Jurkat, Clone E6-1 (cell line): Measurements from ENCODE around the gene SRP68.
"Not testable (repeated sequence)": the region's sequence is repeated elsewhere in the genome, so short reads cannot be mapped to it uniquely, and the experiment has no call there.

Experiments used
- DNase-seq: peaks from one replicate; pipeline ENCODE4 v3.0.0-alpha.2; 2011; ENCODE audit warnings: low read depth, low spot score
- H3K4me3 ChIP-seq: 2 replicates; pipeline ENCODE4 v1.5.1; 2011; ENCODE audit warnings: mild to moderate bottlenecking, low read length, control low read depth, moderate library complexity

The SRP68 gene

DNA sequence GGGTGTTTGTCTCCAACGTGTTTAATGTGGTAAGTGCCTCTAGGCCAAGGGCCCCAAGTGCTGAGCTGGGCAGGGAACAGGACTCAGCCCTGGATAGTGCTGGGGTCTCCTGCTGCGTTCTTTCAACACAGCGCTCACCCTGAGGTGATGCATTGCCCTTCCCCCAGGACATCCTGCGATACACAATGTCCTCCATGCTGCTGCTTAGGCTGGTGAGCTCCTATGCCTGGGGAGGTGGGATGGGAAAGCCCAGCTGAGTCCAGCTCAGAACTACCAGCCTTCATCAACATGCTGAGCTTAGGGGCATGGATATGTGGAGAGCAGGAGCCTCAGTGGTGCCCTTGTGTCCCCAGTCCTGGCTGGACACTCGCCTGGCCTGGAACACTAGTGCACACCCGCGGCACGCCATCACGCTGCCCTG, 7.2 kb upstream of the SRP68 start:
- no peak overlapping the region for H3K4me3 ChIP-seq
- no peak for DNase-seq

DNA sequence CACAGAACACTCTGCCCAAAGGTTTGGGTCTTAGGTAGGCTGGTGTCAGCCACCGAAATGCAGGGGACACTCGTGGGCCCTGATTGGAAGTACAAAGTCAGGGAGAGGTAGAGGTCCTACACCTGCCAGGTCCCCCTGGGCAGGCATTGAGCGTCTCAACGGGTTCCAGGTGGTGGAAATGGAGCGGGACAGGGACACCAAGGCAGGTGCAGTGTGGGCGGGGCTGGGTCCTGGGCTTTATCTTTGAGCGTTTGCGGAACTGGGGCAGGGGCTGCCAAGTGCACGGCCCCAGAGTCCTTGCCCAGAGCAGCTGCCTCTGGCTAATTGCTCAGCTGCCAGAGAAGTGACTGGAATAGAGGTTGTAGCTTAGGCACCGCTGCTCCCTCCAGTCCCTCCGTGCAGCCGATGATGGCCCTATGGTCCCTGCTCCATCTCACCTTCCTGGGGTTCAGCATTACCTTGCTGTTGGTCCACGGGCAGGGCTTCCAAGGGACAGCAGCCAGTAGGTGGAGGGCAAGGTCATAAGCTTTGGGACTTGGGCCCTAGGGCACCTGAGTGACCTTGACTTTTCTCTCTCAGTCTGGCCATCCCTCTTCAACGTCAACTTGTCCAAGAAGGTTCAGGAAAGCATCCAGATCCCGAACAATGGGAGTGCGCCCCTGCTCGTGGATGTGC, 6.7 kb upstream of the SRP68 start, which contains the start of gene ZACN:
Gene ZACN (plus strand): TSS at position 323 of the 675 bp plus-strand sequence. CDS start 83 bp downstream, at position 406.
- no peak within 1 kb of the TSS for H3K4me3 ChIP-seq
- no peak for DNase-seq

- DNase-seq, H3K4me3 ChIP-seq: not testable (repeated sequence)
These were observed 6.1 kb upstream of the SRP68 start for GRCh38 chr17:76078370-76078769.

DNA sequence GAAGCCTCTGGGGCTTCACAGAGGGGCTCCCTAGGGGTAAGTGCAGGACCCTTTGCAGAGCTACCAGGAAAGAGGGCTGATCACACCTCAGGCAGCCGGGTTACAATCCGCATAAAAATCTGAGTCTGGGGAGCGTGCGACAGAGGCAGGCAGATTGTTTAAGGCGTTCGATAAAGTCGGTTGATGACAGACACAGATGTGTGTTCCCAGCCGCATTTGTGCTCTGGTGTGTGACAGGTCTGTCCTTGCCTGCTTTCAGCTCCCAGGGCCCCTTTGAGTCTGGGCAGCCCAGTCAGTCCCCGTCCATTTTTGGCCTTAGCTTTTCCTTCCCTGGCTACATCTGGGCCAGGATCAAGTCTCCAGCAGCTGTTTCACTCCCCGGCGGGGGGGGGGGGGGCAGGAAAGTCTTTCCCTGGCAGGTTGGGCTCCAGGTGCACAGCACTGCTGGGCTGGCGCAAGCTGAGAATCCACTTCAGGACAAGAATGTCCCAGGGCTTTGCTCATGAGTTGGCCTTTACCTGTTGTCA, 5.3 kb upstream of the SRP68 start:
- DNase-seq, result no peak
- H3K4me3 ChIP-seq, result no peak overlapping the region

- H3K4me3 ChIP-seq, result no peak overlapping the region
- DNase-seq, result no peak
These were observed 4.7 kb upstream of the SRP68 start for GRCh38 chr17:76076765-76077583.

DNA sequence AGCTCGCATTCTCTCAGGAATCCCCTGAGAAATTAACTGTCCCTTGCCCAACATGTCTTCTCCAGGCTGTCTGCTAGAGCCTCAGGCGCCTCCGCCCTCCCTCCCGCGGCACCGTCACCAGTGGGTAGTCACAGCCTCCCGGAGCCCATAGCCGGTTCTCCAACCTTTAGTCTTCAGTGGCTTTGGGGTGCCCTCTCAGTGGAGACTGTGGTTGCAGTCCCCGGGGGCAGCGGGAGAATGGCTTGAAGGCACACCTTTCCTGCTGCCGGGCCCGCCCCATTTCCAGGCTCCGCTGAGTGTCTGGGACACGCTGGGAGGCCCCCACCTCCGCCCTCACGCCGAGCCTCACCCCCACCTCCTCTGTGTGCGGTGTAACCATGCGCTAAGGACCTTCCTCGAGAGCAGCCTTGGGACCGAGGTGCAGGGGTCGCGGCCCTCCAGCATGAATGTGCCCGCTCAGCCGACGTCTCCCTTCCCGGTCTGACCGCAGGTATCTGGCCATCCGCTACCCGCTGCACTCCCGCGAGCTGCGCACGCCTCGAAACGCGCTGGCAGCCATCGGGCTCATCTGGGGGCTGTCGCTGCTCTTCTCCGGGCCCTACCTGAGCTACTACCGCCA, 3.9 kb upstream of the SRP68 start:
- H3K4me3 ChIP-seq, result no peak overlapping the region
- DNase-seq, result no peak

GRCh38 chr17:76075364-76076145, 3.2 kb upstream of the SRP68 start:
- H3K4me3 ChIP-seq, result no peak overlapping the region
- no peak for DNase-seq

DNA sequence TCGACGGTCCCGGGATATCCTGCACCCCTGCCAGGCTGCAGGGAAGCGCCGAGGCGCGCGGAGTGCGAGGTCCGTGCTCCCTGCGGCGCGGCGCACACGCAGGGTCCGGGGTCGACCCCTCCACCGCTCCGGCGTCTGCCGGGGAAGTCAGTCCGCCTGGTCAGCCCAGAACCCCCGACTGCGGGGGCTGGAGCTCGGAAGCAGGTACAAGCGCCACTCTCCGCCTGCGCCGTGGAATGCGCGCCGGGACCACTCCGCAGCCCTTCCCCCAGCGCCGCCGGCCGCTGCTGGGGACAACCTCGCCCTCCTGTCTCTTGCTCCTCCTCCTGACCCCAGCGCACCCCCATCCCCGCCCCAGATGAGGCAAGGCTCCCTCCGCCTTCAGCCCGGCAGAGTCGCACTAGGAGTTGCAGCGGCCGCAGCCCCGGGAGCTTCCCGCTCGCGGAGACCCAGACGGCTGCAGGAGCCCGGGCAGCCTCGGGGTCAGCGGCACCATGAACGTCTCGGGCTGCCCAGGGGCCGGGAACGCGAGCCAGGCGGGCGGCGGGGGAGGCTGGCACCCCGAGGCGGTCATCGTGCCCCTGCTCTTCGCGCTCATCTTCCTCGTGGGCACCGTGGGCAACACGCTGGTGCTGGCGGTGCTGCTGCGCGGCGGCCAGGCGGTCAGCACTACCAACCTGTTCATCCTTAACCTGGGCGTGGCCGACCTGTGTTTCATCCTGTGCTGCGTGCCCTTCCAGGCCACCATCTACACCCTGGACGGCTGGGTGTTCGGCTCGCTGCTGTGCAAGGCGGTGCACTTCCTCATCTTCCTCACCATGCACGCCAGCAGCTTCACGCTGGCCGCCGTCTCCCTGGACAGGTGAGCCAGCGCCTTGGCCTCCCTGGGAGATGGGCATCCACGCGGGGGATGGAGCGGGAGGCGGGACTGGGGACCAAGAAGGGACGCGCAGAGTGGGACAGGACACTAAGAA, 2.4 kb upstream of the SRP68 start, which contains the start of gene GALR2:
Gene GALR2 (plus strand): TSS at position 392 of the 974 bp plus-strand sequence. CDS start 103 bp downstream, at position 495.
- H3K4me3 ChIP-seq, result no peak within 1 kb of the TSS
- DNase-seq, result no peak

DNA sequence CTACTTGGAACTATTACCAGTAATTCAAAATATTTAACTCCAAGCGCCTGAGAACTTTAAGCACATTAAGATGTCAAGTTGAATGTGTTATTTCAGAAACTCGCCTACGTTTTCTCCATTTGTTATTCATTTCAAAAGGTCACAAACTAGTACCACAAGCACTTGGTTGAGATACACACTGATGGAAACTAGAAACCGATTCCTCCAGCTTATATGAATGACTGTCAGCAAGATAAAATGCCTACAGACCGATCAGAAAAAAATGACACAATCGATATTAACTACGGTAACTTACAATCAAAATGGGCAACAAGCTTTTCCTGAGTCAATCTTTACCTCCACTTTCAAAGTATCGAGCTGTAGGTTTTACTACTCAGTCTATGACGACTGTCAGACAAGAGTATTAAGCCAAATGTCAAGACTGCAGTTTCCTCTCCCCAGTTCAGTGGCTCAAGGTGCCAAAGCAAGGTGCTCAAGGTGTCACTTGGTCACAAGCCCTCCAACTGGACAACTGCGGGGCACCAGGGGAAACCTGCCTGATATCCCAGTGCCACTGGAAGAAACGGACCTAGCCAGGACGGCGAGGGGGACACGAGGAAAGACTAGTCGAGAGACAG, 678 bp downstream of the SRP68 start:
- DNase-seq, result no peak
- peak overlapping the region; percentile 69 for H3K4me3 ChIP-seq

- no peak for DNase-seq
- H3K4me3 ChIP-seq, result no peak overlapping the region
These were observed 6.5 kb downstream of the SRP68 start for GRCh38 chr17:76065775-76066174.

DNA sequence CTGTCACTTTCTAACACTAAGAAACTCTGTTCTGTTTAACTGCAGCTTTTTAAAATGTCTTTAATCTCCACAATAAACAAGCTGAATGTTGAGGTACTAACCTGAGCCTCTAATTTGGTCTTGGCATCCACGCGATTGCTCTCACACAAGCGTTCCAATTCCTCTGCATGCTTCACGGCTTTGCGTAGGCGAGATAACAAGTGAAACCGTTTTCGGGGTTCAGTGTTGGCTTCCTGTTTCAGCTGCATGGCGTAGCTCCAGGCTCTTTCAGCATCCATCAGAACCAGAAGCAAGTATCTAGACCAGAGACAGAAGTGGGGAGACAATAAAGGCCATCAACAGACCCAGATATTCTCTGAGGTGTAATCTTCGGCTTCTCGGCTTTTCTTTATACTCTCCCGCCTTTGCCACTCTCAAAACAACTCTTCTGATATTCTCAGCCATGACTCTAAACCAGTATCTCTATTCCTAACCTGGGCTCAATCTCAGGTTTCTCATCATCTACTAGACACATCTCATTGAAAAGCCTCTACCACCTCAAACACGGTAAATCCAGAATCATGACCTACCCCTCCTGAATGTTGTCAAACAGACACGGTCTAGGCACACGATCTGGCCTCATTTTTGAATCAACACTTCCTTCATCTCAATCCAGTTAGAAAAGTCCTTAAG, 8.3 kb downstream of the SRP68 start:
- no peak for DNase-seq
- H3K4me3 ChIP-seq, result no peak overlapping the region

- DNase-seq, H3K4me3 ChIP-seq: not testable (repeated sequence)
These were observed 14.1 kb downstream of the SRP68 start for GRCh38 chr17:76058264-76058663.

GRCh38 chr17:76056882-76057281, 15.4 kb downstream of the SRP68 start:
- no peak for DNase-seq

DNA sequence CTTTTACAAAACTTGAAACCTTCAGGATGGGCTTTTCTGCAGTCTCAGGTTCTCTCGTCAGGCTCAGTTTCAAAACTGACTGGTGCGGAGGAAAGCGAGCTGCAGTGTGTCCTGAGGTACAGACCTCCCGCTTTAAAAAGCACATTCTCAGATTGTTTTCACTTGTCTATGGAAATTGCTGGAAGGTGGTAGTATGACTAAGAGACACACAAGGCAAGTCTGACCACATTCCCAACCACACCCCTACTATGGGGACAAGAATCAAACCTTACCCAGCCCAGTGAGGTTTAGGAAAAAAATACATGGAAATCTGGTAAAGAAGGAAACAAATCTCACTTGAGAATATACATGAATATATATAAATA, 18.2 kb downstream of the SRP68 start:
- no peak for DNase-seq
- H3K4me3 ChIP-seq, result no peak overlapping the region

More at GRCh38 chr17:76056882-76057281, 15.4 kb downstream of the SRP68 start:
- H3K4me3 ChIP-seq, result no peak overlapping the region

- H3K4me3 ChIP-seq, result no peak overlapping the region
- no peak for DNase-seq
These were observed 18.8 kb downstream of the SRP68 start for GRCh38 chr17:76053246-76054111.

DNA sequence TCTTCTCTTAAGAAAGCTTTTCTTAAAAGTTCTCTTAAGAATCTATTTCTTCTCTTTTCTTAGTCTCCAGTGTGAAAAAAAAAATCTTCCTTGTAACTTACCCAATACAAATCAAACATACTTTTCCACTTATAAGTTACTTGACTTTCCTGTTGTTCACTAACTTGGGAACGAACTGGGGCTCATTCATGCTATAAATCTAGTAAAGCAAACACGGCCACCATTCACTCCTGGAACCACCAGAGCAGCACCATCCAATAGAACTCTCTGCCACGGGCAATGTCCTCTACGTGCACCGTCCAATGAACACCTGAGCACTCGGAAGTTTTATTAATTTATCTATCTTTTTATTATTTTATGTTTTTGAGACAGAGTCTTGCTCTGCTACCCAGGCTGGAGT, 20.8 kb downstream of the SRP68 start:
- DNase-seq, result no peak
- H3K4me3 ChIP-seq, result no peak overlapping the region
